BLaER1 (cell line): ENCODE measurements around the gene CYB561.

Experiments
- H3K27ac ChIP-seq: shearing (Covaris generic); formaldehyde crosslinking; 2 replicates; pipeline ENCODE4 v1.8.1; 2022
- H3K27me3 ChIP-seq: shearing (Covaris generic); formaldehyde crosslinking; 2 replicates; pipeline ENCODE4 v1.8.1; 2022
- H3K36me3 ChIP-seq: shearing (Covaris generic); formaldehyde crosslinking; 2 replicates; pipeline ENCODE4 v1.8.1; 2022
- H3K4me1 ChIP-seq: shearing (Covaris generic); formaldehyde crosslinking; 2 replicates; pipeline ENCODE4 v1.8.1; 2022
- H3K4me2 ChIP-seq: shearing (Covaris generic); formaldehyde crosslinking; 2 replicates; pipeline ENCODE4 v1.8.1; 2022
- H3K4me3 ChIP-seq: shearing (Covaris generic); formaldehyde crosslinking; 2 replicates; pipeline ENCODE4 v1.8.1; 2022
- H3K9ac ChIP-seq: shearing (Covaris generic); formaldehyde crosslinking; 2 replicates; pipeline ENCODE4 v1.8.1; 2022
- H3K9me3 ChIP-seq: shearing (Covaris generic); formaldehyde crosslinking; 2 replicates; pipeline ENCODE4 v1.8.1; 2022
- H4K20me1 ChIP-seq: shearing (Covaris generic); formaldehyde crosslinking; 2 replicates; pipeline ENCODE4 v1.8.1; 2022
- Cebpa-rat ChIP-seq: shearing (Covaris generic); IDR thresholded peaks from 2 replicates; pipeline ENCODE4 v1.8.1; 2022

CYB561 gene, protein sequence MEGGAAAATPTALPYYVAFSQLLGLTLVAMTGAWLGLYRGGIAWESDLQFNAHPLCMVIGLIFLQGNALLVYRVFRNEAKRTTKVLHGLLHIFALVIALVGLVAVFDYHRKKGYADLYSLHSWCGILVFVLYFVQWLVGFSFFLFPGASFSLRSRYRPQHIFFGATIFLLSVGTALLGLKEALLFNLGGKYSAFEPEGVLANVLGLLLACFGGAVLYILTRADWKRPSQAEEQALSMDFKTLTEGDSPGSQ

DNA sequence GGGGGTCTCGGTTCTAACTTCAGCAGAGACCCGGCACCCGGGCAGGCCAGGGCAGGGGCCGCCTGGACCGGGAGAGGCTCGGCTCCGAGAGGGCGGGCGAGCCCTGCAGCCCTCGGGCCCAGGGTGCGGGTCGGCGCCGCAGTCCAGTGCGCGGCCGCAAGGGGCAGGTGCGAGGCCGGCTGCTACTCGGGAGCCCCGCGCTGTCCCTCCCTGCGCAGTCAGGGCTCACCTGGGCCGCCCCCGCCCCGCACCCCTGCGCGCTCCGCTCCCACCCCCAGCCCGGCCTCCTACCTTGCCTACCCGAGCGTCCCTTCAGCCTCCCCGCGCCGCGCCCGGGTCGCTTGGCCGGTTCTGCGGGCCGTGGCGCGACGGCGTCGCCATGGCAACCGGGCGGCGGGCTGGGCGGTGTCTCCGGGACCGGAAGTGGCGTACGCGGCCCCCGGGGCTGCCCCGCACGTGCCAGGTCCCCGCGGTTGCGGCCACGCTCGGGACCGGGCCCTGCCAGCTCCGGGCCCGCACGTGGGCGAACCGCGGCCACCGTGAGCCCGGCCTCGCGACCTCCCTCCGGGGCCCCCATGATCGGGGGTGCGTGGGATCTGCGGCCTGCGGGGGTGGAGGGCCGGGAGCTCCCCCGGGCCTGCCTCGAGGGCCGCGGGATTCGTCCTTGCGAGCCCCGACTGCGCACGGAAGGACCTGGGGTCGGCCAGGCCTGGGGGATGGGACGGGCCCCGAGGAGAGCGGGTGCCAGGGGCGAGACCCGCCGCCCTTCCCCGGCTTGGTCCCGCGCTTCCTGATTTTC is at the start of gene CYB561:
Gene CYB561, minus strand, starts transcription at position 353 of the 799 bp plus-strand sequence. CDS start 8,759 bp downstream, outside the sequence.
- Histone ChIP-seq H3K27me3 (peaks cover 42% of the 10 kb centered on the region), H3K4me3 (peak within 1 kb of the TSS; percentile 72), H3K4me1 (peaks cover 48% of the 10 kb centered on the region), H3K4me2 (peak within 1 kb of the TSS; percentile 99), H3K36me3 (no peaks in the 10 kb centered on the region), H3K9me3 (no peaks in the 10 kb centered on the region), H3K9ac (peak within 1 kb of the TSS; percentile 81), H4K20me1 (peaks cover 11% of the 10 kb centered on the region; the same call in 1 of the 2 replicates), H3K27ac (peak within 1 kb of the TSS; percentile 87)
- no peak for TF ChIP-seq Cebpa-rat

- H4K20me1 ChIP-seq: no peaks in the 10 kb centered on the region
- H3K9ac ChIP-seq: no peak overlapping the region
- H3K27ac ChIP-seq: no peak overlapping the region
- 0 out of 2 replicates have a peak, but pooled peaks cover 5% of the 10 kb centered on the region for H3K4me1 ChIP-seq
- H3K36me3 ChIP-seq: no peaks in the 10 kb centered on the region
- H3K9me3 ChIP-seq: no peaks in the 10 kb centered on the region
- no peak overlapping the region for H3K4me3 ChIP-seq
- no peak for TF ChIP-seq Cebpa-rat
- H3K4me2 ChIP-seq: no peak overlapping the region
- no peaks in the 10 kb centered on the region for H3K27me3 ChIP-seq
Observed at GRCh38 chr17:63495491-63495890, 49.4 kb upstream of the CYB561 start.

DNA sequence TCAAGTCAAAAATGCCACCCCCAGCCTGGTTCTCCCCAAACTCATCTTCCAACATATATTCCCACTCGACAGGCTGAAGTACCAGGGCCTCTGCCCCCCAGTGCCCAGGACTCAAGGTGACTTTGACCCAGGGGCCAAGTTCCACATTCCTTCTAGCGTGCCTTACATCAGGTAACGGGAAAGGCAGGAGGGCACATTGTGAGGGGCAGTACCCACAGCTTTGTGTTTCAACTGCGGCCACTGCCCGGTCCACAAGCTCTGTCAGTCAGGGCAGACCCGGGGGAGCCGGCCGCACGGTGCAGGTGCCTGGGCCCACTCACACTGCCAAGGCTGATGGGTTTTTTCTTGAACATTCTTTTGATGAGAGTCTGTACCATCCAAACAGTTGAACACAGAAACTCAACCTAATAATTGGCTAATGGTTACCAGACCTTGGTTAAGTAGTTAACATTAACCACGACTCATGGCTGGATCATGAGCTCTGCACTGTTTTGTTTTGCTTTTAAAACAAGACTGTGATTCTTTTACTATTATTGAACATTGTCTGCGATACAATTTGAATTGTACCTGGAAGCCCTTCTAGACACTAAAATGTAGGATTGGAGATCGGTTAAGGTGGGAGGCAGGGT is 48.3 kb upstream of the CYB561 start:
- Histone ChIP-seq H3K9ac (no peak overlapping the region), H3K4me1 (0 out of 2 replicates have a peak, but pooled peaks cover 3% of the 10 kb centered on the region), H3K9me3 (no peaks in the 10 kb centered on the region), H3K4me2 (no peak overlapping the region), H3K27ac (no peak overlapping the region), H3K27me3 (no peaks in the 10 kb centered on the region), H4K20me1 (no peaks in the 10 kb centered on the region), H3K36me3 (no peaks in the 10 kb centered on the region), H3K4me3 (no peak overlapping the region)
- TF ChIP-seq Cebpa-rat: no peak

DNA sequence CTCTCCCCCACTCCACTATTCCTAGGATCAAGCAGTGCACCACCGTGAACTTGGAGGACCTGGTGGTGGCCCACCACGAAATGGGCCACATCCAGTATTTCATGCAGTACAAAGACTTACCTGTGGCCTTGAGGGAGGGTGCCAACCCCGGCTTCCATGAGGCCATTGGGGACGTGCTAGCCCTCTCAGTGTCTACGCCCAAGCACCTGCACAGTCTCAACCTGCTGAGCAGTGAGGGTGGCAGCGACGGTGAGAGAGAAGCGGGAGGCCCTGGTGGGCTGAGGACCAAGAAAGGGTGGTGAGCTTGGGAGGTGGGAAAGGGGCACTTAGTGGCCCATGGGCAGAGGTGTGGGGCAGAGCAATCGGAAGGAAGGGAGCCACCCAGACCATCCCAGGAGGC is 47.3 kb upstream of the CYB561 start:
- Histone ChIP-seq H3K4me3 (no peak overlapping the region), H3K36me3 (no peaks in the 10 kb centered on the region), H4K20me1 (no peaks in the 10 kb centered on the region), H3K27me3 (no peaks in the 10 kb centered on the region), H3K9ac (no peak overlapping the region), H3K27ac (no peak overlapping the region), H3K4me1 (no peaks in the 10 kb centered on the region), H3K9me3 (no peaks in the 10 kb centered on the region), H3K4me2 (no peak overlapping the region)
- TF ChIP-seq Cebpa-rat: no peak

DNA sequence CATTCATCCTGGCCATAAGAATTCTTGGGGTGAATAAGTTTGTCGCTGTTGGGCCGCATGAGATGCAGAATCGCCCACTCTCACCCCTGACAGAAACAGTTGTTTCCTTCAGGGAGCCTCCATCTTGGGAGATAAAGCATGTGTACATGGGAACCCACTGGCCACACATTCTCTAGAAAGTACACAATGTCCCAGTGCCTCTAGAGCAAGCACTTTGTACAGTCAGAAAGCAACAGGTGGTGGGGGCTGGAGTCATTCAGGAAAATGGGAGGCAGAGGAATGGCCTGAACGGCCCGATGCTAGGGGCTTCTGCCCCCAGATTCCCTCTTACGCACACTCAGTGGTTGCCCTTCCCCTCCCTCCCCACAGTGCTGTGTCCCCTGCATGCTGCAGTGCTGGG is 46.8 kb upstream of the CYB561 start:
- Histone ChIP-seq H4K20me1 (no peaks in the 10 kb centered on the region), H3K4me2 (no peak overlapping the region), H3K9ac (no peak overlapping the region), H3K27me3 (no peaks in the 10 kb centered on the region), H3K4me1 (no peaks in the 10 kb centered on the region), H3K36me3 (no peaks in the 10 kb centered on the region), H3K4me3 (no peak overlapping the region), H3K27ac (no peak overlapping the region), H3K9me3 (no peaks in the 10 kb centered on the region)
- TF ChIP-seq Cebpa-rat: no peak

DNA sequence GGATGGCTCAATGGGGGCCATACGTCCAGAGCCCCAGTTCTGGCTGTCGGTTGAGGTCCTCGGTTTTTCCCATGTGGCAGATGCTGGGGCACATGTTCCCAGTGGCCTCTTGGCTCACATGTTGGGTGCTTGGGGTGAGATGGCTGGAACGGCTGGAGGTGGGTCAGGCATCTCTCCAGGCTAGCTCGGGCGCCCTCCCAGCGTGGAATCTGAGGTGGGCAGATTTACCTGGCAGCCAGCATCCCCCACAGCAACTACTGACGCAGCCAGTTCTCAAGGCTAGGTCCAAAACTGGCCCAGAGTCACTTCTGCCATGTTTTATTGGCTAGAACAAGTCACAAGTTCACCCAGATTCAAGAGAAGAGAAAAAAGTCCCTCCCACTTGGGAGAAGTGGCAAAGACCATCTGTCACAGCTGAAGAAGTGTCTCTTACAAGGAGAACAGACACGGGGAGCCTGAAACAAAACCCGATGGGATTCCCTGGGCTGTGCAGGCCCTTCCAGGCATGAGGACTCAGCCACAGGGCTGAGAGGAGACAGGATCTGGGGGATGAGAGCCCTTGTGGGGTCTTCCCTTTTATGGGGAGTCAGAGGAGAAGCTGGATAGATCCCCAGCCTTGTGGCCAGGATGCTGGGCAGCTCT is 46.0 kb upstream of the CYB561 start:
- no peaks in the 10 kb centered on the region for H3K36me3 ChIP-seq
- H4K20me1 ChIP-seq: no peaks in the 10 kb centered on the region
- no peak overlapping the region for H3K4me3 ChIP-seq
- no peak overlapping the region for H3K27ac ChIP-seq
- H3K27me3 ChIP-seq: no peaks in the 10 kb centered on the region
- H3K9me3 ChIP-seq: no peaks in the 10 kb centered on the region
- H3K4me1 ChIP-seq: no peaks in the 10 kb centered on the region
- H3K9ac ChIP-seq: no peak overlapping the region
- H3K4me2 ChIP-seq: no peak overlapping the region
- no peak for TF ChIP-seq Cebpa-rat

- H3K4me2 ChIP-seq: no peak overlapping the region
- H3K9me3 ChIP-seq: no peaks in the 10 kb centered on the region
- no peak overlapping the region for H3K27ac ChIP-seq
- H3K9ac ChIP-seq: no peak overlapping the region
- no peaks in the 10 kb centered on the region for H3K27me3 ChIP-seq
- H3K36me3 ChIP-seq: no peaks in the 10 kb centered on the region
- TF ChIP-seq Cebpa-rat: no peak
- H4K20me1 ChIP-seq: no peaks in the 10 kb centered on the region
- H3K4me3 ChIP-seq: no peak overlapping the region
- H3K4me1 ChIP-seq: no peaks in the 10 kb centered on the region
Observed at GRCh38 chr17:63491413-63491812, 45.3 kb upstream of the CYB561 start.

DNA sequence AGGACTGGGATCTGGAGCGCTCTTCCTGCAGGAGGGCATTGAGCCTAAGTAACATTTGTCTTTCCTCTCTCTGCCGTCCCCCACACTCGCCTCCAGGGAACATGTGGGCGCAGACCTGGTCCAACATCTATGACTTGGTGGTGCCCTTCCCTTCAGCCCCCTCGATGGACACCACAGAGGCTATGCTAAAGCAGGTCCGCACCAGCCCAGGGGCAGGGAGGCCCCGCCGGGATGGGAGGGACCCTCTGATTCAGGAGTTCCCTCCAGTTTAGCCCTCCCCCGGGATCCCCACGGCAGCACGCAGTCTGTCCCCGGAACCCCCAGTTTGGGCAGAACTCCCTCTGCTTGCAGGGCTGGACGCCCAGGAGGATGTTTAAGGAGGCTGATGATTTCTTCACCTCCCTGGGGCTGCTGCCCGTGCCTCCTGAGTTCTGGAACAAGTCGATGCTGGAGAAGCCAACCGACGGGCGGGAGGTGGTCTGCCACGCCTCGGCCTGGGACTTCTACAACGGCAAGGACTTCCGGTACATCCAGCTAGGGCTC is 44.8 kb upstream of the CYB561 start:
- Histone ChIP-seq H3K27me3 (no peaks in the 10 kb centered on the region), H3K4me2 (no peak overlapping the region), H3K9me3 (no peaks in the 10 kb centered on the region), H3K27ac (no peak overlapping the region), H3K4me3 (no peak overlapping the region), H4K20me1 (no peaks in the 10 kb centered on the region), H3K9ac (no peak overlapping the region), H3K4me1 (no peaks in the 10 kb centered on the region), H3K36me3 (no peaks in the 10 kb centered on the region)
- TF ChIP-seq Cebpa-rat: no peak

- no peaks in the 10 kb centered on the region for H3K4me1 ChIP-seq
- no peak overlapping the region for H3K9ac ChIP-seq
- H3K4me2 ChIP-seq: no peak overlapping the region
- H3K27me3 ChIP-seq: no peaks in the 10 kb centered on the region
- TF ChIP-seq Cebpa-rat: no peak
- H3K4me3 ChIP-seq: no peak overlapping the region
- no peaks in the 10 kb centered on the region for H3K9me3 ChIP-seq
- H4K20me1 ChIP-seq: no peaks in the 10 kb centered on the region
- H3K27ac ChIP-seq: no peak overlapping the region
- H3K36me3 ChIP-seq: no peaks in the 10 kb centered on the region
Observed at GRCh38 chr17:63490329-63490728, 44.2 kb upstream of the CYB561 start.
